Loucy (cell line): Measurements from ENCODE around the gene CENPO.

Source experiments
- H2AFZ ChIP-seq: fragments of 200-600 bp; sonication (generic); 2 replicates; pipeline ENCODE4 v1.6.0; 2016; ENCODE audit warnings: antibody characterized with exemption, mild to moderate bottlenecking, low read length, moderate library complexity
- H3F3A ChIP-seq: fragments of 200-600 bp; 2 replicates; pipeline ENCODE4 v1.6.0; 2016; ENCODE audit warnings: antibody characterized with exemption, low read depth, mild to moderate bottlenecking
- H3K27me3 ChIP-seq: fragments of 200-600 bp; sonication (generic); 2 replicates; pipeline ENCODE4 v1.6.1; 2014; ENCODE audit warnings: low read length, mild to moderate bottlenecking; ENCODE audit not compliant: insufficient read depth, poor library complexity, severe bottlenecking
- H3K36me3 ChIP-seq: fragments of 200-600 bp; sonication (generic); 2 replicates; pipeline ENCODE4 v1.6.1; 2016; ENCODE audit warnings: low read length; ENCODE audit not compliant: insufficient read depth
- H3K4me1 ChIP-seq: fragments of 200-600 bp; sonication (generic); 2 replicates; pipeline ENCODE4 v1.5.1; 2014; ENCODE audit warnings: low read length, mild to moderate bottlenecking; ENCODE audit not compliant: insufficient read depth, poor library complexity, severe bottlenecking
- H3K4me2 ChIP-seq: fragments of 200-600 bp; sonication (generic); 2 replicates; pipeline ENCODE4 v1.6.0; 2014; ENCODE audit warnings: antibody characterized with exemption, low read length, low read depth, mild to moderate bottlenecking; ENCODE audit not compliant: poor library complexity, severe bottlenecking
- H3K4me3 ChIP-seq: fragments of 200-600 bp; sonication (generic); 2 replicates; pipeline ENCODE4 v1.5.1; 2014; ENCODE audit warnings: low read length, mild to moderate bottlenecking, mixed read lengths; ENCODE audit not compliant: poor library complexity, severe bottlenecking
- H3K79me2 ChIP-seq: fragments of 200-600 bp; sonication (generic); 2 replicates; pipeline ENCODE4 v1.6.1; 2014; ENCODE audit warnings: low read length; ENCODE audit not compliant: insufficient read depth
- H3K9ac ChIP-seq: fragments of 200-600 bp; sonication (generic); 2 replicates; pipeline ENCODE4 v1.6.0; 2014; ENCODE audit warnings: mild to moderate bottlenecking, low read depth, low read length, moderate library complexity; ENCODE audit not compliant: poor library complexity, severe bottlenecking
- H3K9me2 ChIP-seq: fragments of 200-600 bp; sonication (generic); replicated peaks from 2 replicates; pipeline ENCODE4 v1.6.1; 2016; ENCODE audit warnings: low read depth, low read length, mixed read lengths
- H3K9me3 ChIP-seq: fragments of 200-600 bp; sonication (generic); 2 replicates; pipeline ENCODE4 v1.6.1; 2014; ENCODE audit warnings: mild to moderate bottlenecking, antibody characterized with exemption, low read length, low read depth; ENCODE audit not compliant: insufficient read depth
- H4K20me1 ChIP-seq: fragments of 200-600 bp; sonication (generic); 2 replicates; pipeline ENCODE4 v1.6.0; 2014; ENCODE audit warnings: antibody characterized with exemption, low read length, mild to moderate bottlenecking; ENCODE audit not compliant: insufficient read depth, poor library complexity, severe bottlenecking
- EZH2phosphoT487 ChIP-seq: fragments of 200-600 bp; IDR thresholded peaks from 2 replicates; pipeline ENCODE4 v1.6.1; 2018; ENCODE audit warnings: antibody characterized with exemption, mild to moderate bottlenecking, moderate library complexity, borderline replicate concordance
- TF ChIP-seq, protein P1 (sequence below): fragments of 200-600 bp; sonication (generic); conservative IDR thresholded peaks from 2 replicates; pipeline ENCODE4 v1.5.1; 2014; ENCODE audit warnings: mild to moderate bottlenecking, antibody characterized with exemption, low read length

CENPO gene

DNA sequence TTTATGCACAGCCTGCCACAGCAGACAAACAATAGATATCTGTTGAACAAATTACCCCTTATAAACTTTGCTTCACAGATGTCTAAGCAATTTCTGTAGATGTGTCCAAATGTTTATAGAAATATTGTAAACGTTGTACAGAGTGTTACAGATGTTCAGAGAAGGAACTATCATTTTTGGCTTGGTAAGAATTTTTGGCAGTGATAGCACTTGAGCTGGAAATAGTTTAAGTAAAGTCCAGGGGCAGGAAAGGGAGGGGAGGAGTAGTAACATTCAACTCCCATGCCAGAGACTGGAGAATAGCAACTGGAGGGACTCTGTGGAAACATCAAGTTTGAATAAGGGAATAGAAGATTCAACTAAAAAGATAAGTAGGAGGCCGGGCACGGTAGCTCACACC, 4.4 kb upstream of the CENPO start:
- no peaks in the 10 kb centered on the region for H3K9me3 ChIP-seq
- no peaks in the 10 kb centered on the region for H3K36me3 ChIP-seq

DNA sequence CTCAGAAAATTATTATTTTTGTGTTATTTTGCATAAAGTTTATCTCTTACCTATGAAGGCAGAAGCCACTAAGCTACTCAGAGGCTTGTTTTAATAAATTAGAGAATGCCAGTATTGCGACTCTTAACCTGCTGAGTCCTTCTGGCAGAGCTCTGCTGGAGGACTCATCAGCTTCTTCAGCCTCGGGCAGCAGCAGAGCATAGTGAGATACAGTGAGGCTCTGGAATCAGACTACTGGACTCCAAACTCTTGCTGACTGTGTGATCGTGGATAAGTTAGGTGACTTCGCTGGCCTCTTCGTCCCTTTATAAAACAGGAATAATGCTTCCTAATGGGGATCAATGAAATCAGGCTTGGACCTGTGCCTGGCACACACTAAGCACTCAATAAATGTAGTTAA, 1.8 kb upstream of the CENPO start:
- Histone ChIP-seq H3K9me3 (no peaks in the 10 kb centered on the region), H3K4me2 (peak overlapping the region; percentile 91), H2AFZ (no peak overlapping the region), H3K27me3 (no peaks in the 10 kb centered on the region), H3K4me1 (peaks cover 36% of the 10 kb centered on the region), H3K36me3 (no peaks in the 10 kb centered on the region), H3F3A (no peaks in the 10 kb centered on the region), H4K20me1 (peaks cover 9% of the 10 kb centered on the region), H3K9ac (peak overlapping the region; percentile 90), H3K79me2 (peaks cover 32% of the 10 kb centered on the region), H3K4me3 (peak overlapping the region; percentile 91), H3K9me2 (no peaks in the 10 kb centered on the region)
- TF ChIP-seq, protein P1, sequence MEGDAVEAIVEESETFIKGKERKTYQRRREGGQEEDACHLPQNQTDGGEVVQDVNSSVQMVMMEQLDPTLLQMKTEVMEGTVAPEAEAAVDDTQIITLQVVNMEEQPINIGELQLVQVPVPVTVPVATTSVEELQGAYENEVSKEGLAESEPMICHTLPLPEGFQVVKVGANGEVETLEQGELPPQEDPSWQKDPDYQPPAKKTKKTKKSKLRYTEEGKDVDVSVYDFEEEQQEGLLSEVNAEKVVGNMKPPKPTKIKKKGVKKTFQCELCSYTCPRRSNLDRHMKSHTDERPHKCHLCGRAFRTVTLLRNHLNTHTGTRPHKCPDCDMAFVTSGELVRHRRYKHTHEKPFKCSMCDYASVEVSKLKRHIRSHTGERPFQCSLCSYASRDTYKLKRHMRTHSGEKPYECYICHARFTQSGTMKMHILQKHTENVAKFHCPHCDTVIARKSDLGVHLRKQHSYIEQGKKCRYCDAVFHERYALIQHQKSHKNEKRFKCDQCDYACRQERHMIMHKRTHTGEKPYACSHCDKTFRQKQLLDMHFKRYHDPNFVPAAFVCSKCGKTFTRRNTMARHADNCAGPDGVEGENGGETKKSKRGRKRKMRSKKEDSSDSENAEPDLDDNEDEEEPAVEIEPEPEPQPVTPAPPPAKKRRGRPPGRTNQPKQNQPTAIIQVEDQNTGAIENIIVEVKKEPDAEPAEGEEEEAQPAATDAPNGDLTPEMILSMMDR, result no peak
- no peak for TF ChIP-seq EZH2phosphoT487

More for the DNA sequence above, 4.4 kb upstream of the CENPO start:
- H3K79me2 ChIP-seq, result peaks cover 6% of the 10 kb centered on the region
- H3K9me2 ChIP-seq, result no peaks in the 10 kb centered on the region
- H4K20me1 ChIP-seq, result no peaks in the 10 kb centered on the region
- H2AFZ ChIP-seq, result no peak overlapping the region
- H3F3A ChIP-seq, result no peaks in the 10 kb centered on the region
- no peak overlapping the region for H3K4me2 ChIP-seq
- H3K9ac ChIP-seq, result no peak overlapping the region
- no peaks in the 10 kb centered on the region for H3K27me3 ChIP-seq
- TF ChIP-seq, protein P1, result no peak
- TF ChIP-seq EZH2phosphoT487, result no peak
- no peak overlapping the region for H3K4me3 ChIP-seq
- H3K4me1 ChIP-seq, result peaks cover 27% of the 10 kb centered on the region

DNA sequence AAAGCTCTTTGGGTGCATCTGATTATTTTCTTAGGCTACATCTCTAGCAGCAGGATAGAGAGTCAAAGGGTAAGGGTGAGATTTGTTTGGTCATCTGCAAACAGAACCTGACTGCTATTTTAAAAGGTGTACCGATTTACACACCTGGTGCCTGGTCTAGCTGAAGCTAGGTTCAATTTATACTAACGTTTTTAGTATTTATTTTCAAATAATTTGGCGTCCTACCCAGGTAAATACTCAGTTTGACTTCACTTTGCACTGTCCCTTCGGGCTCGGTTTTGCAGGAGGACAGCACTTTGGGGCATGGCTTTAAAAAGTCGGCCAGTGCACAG, 717 bp upstream of the CENPO start:
- Histone ChIP-seq H3F3A (no peaks in the 10 kb centered on the region), H3K4me3 (peak overlapping the region; percentile 91), H3K4me2 (peak overlapping the region; percentile 91), H3K9ac (peak overlapping the region; percentile 90), H3K36me3 (no peaks in the 10 kb centered on the region), H2AFZ (peak overlapping the region; percentile 89), H3K79me2 (peaks cover 42% of the 10 kb centered on the region), H3K27me3 (no peaks in the 10 kb centered on the region), H3K4me1 (peaks cover 47% of the 10 kb centered on the region), H3K9me2 (no peaks in the 10 kb centered on the region), H4K20me1 (peaks cover 13% of the 10 kb centered on the region), H3K9me3 (no peaks in the 10 kb centered on the region)
- no peak for TF ChIP-seq EZH2phosphoT487
- TF ChIP-seq, protein P1, result no peak
